WERI-Rb-1 (cell line): ENCODE data around the gene YWHAB.

Source experiments
- DNase-seq: peaks from one replicate; pipeline ENCODE4 v3.0.0-alpha.2; 2020
- H3K27ac ChIP-seq: fragments of 250-450 bp; sonication (Bioruptor Pico); 2 replicates; pipeline ENCODE4 v1.5.1; 2020; ENCODE audit warnings: mild to moderate bottlenecking, moderate library complexity
- H3K27me3 ChIP-seq: fragments of 250-450 bp; sonication (Bioruptor Pico); 2 replicates; pipeline ENCODE4 v1.5.1; 2021; ENCODE audit warnings: mild to moderate bottlenecking, low read depth, moderate library complexity; ENCODE audit not compliant: insufficient read depth, severe bottlenecking
- H3K36me3 ChIP-seq: fragments of 250-450 bp; sonication (Bioruptor Pico); 2 replicates; pipeline ENCODE4 v1.5.1; 2020; ENCODE audit warnings: mild to moderate bottlenecking, moderate library complexity
- H3K4me3 ChIP-seq: 2 replicates; pipeline ENCODE4 v1.5.1; 2011; ENCODE audit warnings: low read depth, mild to moderate bottlenecking, control low read depth, low read length
- H3K9me3 ChIP-seq: fragments of 250-450 bp; sonication (Bioruptor Pico); 2 replicates; pipeline ENCODE4 v1.5.1; 2021; ENCODE audit warnings: mild to moderate bottlenecking, moderate library complexity; ENCODE audit not compliant: severe bottlenecking
- CTCF ChIP-seq: IDR thresholded peaks from 2 replicates; pipeline ENCODE4 v1.5.1; 2011; ENCODE audit warnings: low read depth, mild to moderate bottlenecking, control low read depth, inconsistent platforms, low read length

The YWHAB gene

DNA sequence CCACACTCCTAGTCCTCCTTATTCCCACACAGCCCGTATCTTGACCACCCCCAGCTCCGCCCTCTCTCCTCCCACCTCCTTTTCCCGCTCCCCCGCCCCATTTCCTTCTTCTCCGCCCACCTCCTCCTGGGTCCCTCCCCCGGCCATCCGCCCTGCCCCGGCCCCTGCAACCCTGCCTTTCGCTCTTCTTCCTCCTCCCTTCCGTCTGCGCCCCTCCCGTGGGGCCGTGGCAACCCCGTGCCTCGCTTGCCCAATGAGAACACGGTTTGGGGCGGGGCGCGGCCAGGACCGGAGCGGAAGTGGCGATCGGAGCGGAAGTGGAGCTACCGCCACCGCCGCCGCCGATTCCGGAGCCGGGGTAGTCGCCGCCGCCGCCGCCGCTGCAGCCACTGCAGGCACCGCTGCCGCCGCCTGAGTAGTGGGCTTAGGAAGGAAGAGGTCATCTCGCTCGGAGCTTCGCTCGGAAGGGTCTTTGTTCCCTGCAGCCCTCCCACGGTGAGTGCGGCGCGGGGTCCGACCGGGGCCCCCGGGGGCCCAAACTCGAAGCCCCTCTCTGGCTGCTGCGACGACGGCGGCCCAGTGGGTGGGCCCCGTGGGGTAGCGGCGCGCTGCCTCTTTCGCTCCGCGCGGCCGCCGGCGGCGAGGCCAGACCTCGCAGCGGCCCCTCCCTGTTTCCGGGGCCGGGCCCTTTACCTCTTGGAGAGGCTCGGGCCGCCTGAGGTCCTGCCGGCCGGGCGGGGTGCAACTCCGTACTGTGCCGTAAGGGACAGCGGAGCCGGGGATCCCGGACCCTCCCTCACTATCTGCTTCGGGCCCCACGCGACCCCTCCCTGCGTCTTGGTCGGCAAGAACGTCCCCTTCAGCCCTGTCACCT lies at the start of gene YWHAB:
YWHAB (plus strand) TSS at position 314 of the 874 bp plus-strand sequence. CDS start 15,829 bp downstream, outside the sequence.
- peak; percentile 99 for DNase-seq
- no peaks in the 10 kb centered on the region for H3K27me3 ChIP-seq

GRCh38 chr20:44836601-44837120 lies 48.8 kb upstream of the YWHAB start:
- no peak for DNase-seq
- Histone ChIP-seq H3K9me3 (no peaks in the 10 kb centered on the region), H3K36me3 (no peaks in the 10 kb centered on the region), H3K27ac (no peak overlapping the region), H3K27me3 (no peaks in the 10 kb centered on the region), H3K4me3 (no peak overlapping the region)
- TF ChIP-seq CTCF, result no peak

More for the DNA sequence above, at the start of gene YWHAB:
- Histone ChIP-seq H3K9me3 (no peaks in the 10 kb centered on the region), H3K27ac (peak within 1 kb of the TSS; percentile 87), H3K36me3 (peaks cover 17% of the 10 kb centered on the region), H3K4me3 (peak within 1 kb of the TSS; percentile 78)
- TF ChIP-seq CTCF, result no peak

- no peak for TF ChIP-seq CTCF
- Histone ChIP-seq H3K27me3 (no peaks in the 10 kb centered on the region), H3K4me3 (no peak overlapping the region), H3K36me3 (no peaks in the 10 kb centered on the region), H3K9me3 (no peaks in the 10 kb centered on the region), H3K27ac (no peak overlapping the region)
- no peak for DNase-seq
Measured at GRCh38 chr20:44837946-44838345, 47.6 kb upstream of the YWHAB start.

GRCh38 chr20:44838521-44838920 lies 47.0 kb upstream of the YWHAB start:
- Histone ChIP-seq H3K27ac (no peak overlapping the region), H3K4me3 (no peak overlapping the region), H3K27me3 (no peaks in the 10 kb centered on the region), H3K9me3 (no peaks in the 10 kb centered on the region), H3K36me3 (no peaks in the 10 kb centered on the region)
- TF ChIP-seq CTCF, result no peak
- DNase-seq, result no peak

GRCh38 chr20:44839481-44839880 lies 46.0 kb upstream of the YWHAB start:
- Histone ChIP-seq H3K36me3 (no peaks in the 10 kb centered on the region), H3K27me3 (no peaks in the 10 kb centered on the region), H3K4me3 (no peak overlapping the region), H3K27ac (no peak overlapping the region), H3K9me3 (no peaks in the 10 kb centered on the region)
- no peak for DNase-seq
- no peak for TF ChIP-seq CTCF
